Measurements from ENCODE around the gene WFS1.

WFS1 gene

DNA sequence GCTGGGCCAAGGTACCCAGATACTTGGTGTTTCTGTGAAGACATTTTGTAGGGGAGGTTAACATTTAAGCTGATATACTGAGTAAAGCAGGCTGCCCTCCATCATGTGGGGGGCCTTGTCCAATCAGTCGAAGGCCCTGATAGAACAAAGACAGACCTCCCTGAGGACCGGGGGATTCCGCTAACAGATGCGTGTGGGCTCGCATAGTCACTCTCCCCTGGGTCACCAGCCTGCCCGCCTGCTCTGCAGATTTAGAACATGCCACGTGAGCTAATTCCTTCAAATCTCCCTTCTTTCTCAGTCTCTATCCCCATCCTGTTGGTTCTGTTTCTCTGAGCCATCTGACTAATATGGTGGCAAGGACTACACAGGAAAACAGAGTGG, 60.7 kb downstream of the WFS1 start:
- Histone ChIP-seq H3K9me3 (ENCODE audit: severe bottlenecking) (no peaks in the 10 kb centered on the region), H3K27me3 (ENCODE audit: insufficient read depth, poor library complexity, severe bottlenecking) (no peaks in the 10 kb centered on the region), H3K36me3 (ENCODE audit: low read depth) (no peaks in the 10 kb centered on the region), H3K4me1 (ENCODE audit: insufficient read depth, poor library complexity, severe bottlenecking) (no peaks in the 10 kb centered on the region), H3K27ac (ENCODE audit: poor library complexity, severe bottlenecking) (no peak overlapping the region), H3K4me3 (ENCODE audit: severe bottlenecking) (no peak overlapping the region)
- TF ChIP-seq, protein P1, sequence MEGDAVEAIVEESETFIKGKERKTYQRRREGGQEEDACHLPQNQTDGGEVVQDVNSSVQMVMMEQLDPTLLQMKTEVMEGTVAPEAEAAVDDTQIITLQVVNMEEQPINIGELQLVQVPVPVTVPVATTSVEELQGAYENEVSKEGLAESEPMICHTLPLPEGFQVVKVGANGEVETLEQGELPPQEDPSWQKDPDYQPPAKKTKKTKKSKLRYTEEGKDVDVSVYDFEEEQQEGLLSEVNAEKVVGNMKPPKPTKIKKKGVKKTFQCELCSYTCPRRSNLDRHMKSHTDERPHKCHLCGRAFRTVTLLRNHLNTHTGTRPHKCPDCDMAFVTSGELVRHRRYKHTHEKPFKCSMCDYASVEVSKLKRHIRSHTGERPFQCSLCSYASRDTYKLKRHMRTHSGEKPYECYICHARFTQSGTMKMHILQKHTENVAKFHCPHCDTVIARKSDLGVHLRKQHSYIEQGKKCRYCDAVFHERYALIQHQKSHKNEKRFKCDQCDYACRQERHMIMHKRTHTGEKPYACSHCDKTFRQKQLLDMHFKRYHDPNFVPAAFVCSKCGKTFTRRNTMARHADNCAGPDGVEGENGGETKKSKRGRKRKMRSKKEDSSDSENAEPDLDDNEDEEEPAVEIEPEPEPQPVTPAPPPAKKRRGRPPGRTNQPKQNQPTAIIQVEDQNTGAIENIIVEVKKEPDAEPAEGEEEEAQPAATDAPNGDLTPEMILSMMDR (IDR thresholded peaks at IDR 0.05; ENCODE audit: poor library complexity, severe bottlenecking) = no peak
- ATAC-seq (ENCODE audit: low read depth) = no peak
- DNase-seq (ENCODE audit: low spot score) = no peak

- DNase-seq (ENCODE audit: low spot score) (no peak), ATAC-seq (ENCODE audit: low read depth) (no peak)
- Histone ChIP-seq H3K9me3 (ENCODE audit: severe bottlenecking) (no peaks in the 10 kb centered on the region), H3K27ac (ENCODE audit: poor library complexity, severe bottlenecking) (no peak overlapping the region), H3K27me3 (ENCODE audit: insufficient read depth, poor library complexity, severe bottlenecking) (no peaks in the 10 kb centered on the region), H3K4me1 (ENCODE audit: insufficient read depth, poor library complexity, severe bottlenecking) (no peaks in the 10 kb centered on the region), H3K4me3 (ENCODE audit: severe bottlenecking) (no peak overlapping the region), H3K36me3 (ENCODE audit: low read depth) (no peaks in the 10 kb centered on the region)
- TF ChIP-seq, protein P1 (IDR thresholded peaks at IDR 0.05; ENCODE audit: poor library complexity, severe bottlenecking) = peak; percentile 26
Observed at GRCh38 chr4:6331018-6331417, 61.4 kb downstream of the WFS1 start.

DNA sequence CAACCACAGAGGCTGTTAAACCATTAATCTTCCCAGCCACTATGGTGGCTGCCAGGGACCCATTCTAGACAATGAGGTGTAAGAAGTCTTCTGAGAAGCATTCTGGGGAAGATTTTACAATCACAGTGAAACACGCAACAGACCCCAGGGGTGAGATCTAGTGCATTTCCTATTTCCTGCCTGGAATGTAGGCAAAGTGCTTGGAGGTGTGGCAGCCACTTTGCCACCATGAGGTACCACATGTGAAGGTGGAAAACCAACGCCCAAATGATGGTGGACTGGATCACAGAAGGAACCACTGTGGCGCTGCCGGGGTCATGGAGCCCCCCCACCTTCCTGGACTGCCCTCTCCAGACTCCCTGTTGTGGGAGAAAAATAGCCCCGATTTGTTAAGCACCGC, 61.8 kb downstream of the WFS1 start:
- H3K4me1 ChIP-seq (ENCODE audit: insufficient read depth, poor library complexity, severe bottlenecking) = no peaks in the 10 kb centered on the region
- no peak for DNase-seq (ENCODE audit: low spot score)
- ATAC-seq (ENCODE audit: low read depth) = no peak
- no peak overlapping the region for H3K4me3 ChIP-seq (ENCODE audit: severe bottlenecking)
- no peaks in the 10 kb centered on the region for H3K36me3 ChIP-seq (ENCODE audit: low read depth)
- TF ChIP-seq, protein P1 (IDR thresholded peaks at IDR 0.05; ENCODE audit: poor library complexity, severe bottlenecking) = no peak
- H3K27ac ChIP-seq (ENCODE audit: poor library complexity, severe bottlenecking) = no peak overlapping the region
- H3K27me3 ChIP-seq (ENCODE audit: insufficient read depth, poor library complexity, severe bottlenecking) = no peaks in the 10 kb centered on the region
- H3K9me3 ChIP-seq (ENCODE audit: severe bottlenecking) = no peaks in the 10 kb centered on the region

GRCh38 chr4:6332042-6332668, 62.5 kb downstream of the WFS1 start:
- no peak for ATAC-seq (ENCODE audit: low read depth)
- no peak for DNase-seq (ENCODE audit: low spot score)
- no peak overlapping the region for H3K27ac ChIP-seq (ENCODE audit: poor library complexity, severe bottlenecking)

GRCh38 chr4:6332669-6333050, 63.0 kb downstream of the WFS1 start:
- Histone ChIP-seq H3K36me3 (ENCODE audit: low read depth) (no peaks in the 10 kb centered on the region), H3K9me3 (ENCODE audit: severe bottlenecking) (no peaks in the 10 kb centered on the region), H3K27ac (ENCODE audit: poor library complexity, severe bottlenecking) (no peak overlapping the region), H3K27me3 (ENCODE audit: insufficient read depth, poor library complexity, severe bottlenecking) (peaks cover 4% of the 10 kb centered on the region), H3K4me3 (ENCODE audit: severe bottlenecking) (no peak overlapping the region), H3K4me1 (ENCODE audit: insufficient read depth, poor library complexity, severe bottlenecking) (no peaks in the 10 kb centered on the region)
- DNase-seq (ENCODE audit: low spot score) (no peak), ATAC-seq (ENCODE audit: low read depth) (no peak)
- TF ChIP-seq, protein P1 (IDR thresholded peaks at IDR 0.05; ENCODE audit: poor library complexity, severe bottlenecking) = no peak

More at GRCh38 chr4:6332042-6332668, 62.5 kb downstream of the WFS1 start:
- Histone ChIP-seq H3K4me1 (ENCODE audit: insufficient read depth, poor library complexity, severe bottlenecking) (no peaks in the 10 kb centered on the region), H3K27me3 (ENCODE audit: insufficient read depth, poor library complexity, severe bottlenecking) (no peaks in the 10 kb centered on the region), H3K36me3 (ENCODE audit: low read depth) (no peaks in the 10 kb centered on the region), H3K9me3 (ENCODE audit: severe bottlenecking) (no peaks in the 10 kb centered on the region), H3K4me3 (ENCODE audit: severe bottlenecking) (no peak overlapping the region)
- TF ChIP-seq, protein P1 (IDR thresholded peaks at IDR 0.05; ENCODE audit: poor library complexity, severe bottlenecking) = peak; percentile 70

Measured in RWPE2 (cell line).